ENCODE data around the gene HMGB2. TPM values are rescaled to one million over a fixed set of nuclear protein-coding genes. Genes with fewer than 3 reads are reported as not detected.

The HMGB2 gene
- total RNA-seq, 1 donor: 30.4 TPM

GRCh38 chr4:173370477-173371291, 36.5 kb upstream of the HMGB2 start, which contains the start of gene SAP30:
TSS of gene SAP30 (plus strand) at chr4:173370954. CDS start at chr4:173371183, 229 bp downstream.
- peak within 1 kb of the TSS; percentile 92 for H2AFZ ChIP-seq (ENCODE audit: low read length)
- DNase-seq (ENCODE audit: insufficient read length, low spot score, missing footprints): peak; percentile 98
- H3K36me3 ChIP-seq (ENCODE audit: insufficient read depth, low read length): peaks cover 1% of the 10 kb centered on the region
- H3K9me3 ChIP-seq (ENCODE audit: low read depth, low read length): no peaks in the 10 kb centered on the region
- peak within 1 kb of the TSS; percentile 81 for H3K4me3 ChIP-seq (ENCODE audit: insufficient read depth, low read length)
- peak within 1 kb of the TSS; percentile 90 for H3K27ac ChIP-seq (ENCODE audit: low read depth, low read length)
- TF ChIP-seq CTCF (IDR thresholded peaks at IDR 0.05; ENCODE audit: extremely low read depth, low read depth, low read length): no peak
- peaks cover 38% of the 10 kb centered on the region for H3K79me2 ChIP-seq (ENCODE audit: insufficient read depth, low read length)
- H4K20me1 ChIP-seq (ENCODE audit: insufficient read depth, low read length): peaks cover 4% of the 10 kb centered on the region
- no peaks in the 10 kb centered on the region for H3K27me3 ChIP-seq (ENCODE audit: insufficient read depth, low read length)
- H3K4me1 ChIP-seq (ENCODE audit: insufficient read depth, low read length): peaks cover 12% of the 10 kb centered on the region
- peak within 1 kb of the TSS; percentile 100 for H3K4me2 ChIP-seq (ENCODE audit: insufficient read depth, low read length)

DNA sequence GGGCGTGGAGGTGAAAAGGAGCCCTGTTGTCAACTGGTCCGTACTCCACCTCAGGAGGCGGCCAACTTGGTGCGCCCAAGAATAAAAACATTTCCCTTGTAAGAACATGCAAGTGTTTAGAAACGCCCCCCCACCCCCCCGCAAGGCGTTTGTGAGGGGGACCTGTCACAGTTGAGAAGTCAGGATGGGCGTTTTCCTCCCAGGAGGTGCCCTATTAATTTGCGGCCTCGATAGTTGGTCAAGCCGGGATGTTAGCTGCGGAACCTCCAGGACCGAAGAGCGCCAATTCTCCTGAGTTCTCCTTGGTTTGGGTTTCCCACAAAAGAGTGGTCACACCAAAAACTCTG, 35.9 kb upstream of the HMGB2 start:
- Histone ChIP-seq H3K36me3 (ENCODE audit: insufficient read depth, low read length) (no peaks in the 10 kb centered on the region), H3K4me1 (ENCODE audit: insufficient read depth, low read length) (peaks cover 12% of the 10 kb centered on the region), H3K9me3 (ENCODE audit: low read depth, low read length) (no peaks in the 10 kb centered on the region), H3K79me2 (ENCODE audit: insufficient read depth, low read length) (peaks cover 34% of the 10 kb centered on the region), H3K4me3 (ENCODE audit: insufficient read depth, low read length) (peak overlapping the region; percentile 81), H3K27ac (ENCODE audit: low read depth, low read length) (peak overlapping the region; percentile 90), H2AFZ (ENCODE audit: low read length) (peak overlapping the region; percentile 88), H4K20me1 (ENCODE audit: insufficient read depth, low read length) (peaks cover 4% of the 10 kb centered on the region), H3K4me2 (ENCODE audit: insufficient read depth, low read length) (peak overlapping the region; percentile 100), H3K27me3 (ENCODE audit: insufficient read depth, low read length) (no peaks in the 10 kb centered on the region)
- peak; percentile 80 for DNase-seq (ENCODE audit: insufficient read length, low spot score, missing footprints)
- TF ChIP-seq CTCF (IDR thresholded peaks at IDR 0.05; ENCODE audit: extremely low read depth, low read depth, low read length): no peak

GRCh38 chr4:173367946-173368345, 33.8 kb upstream of the HMGB2 start:
- Histone ChIP-seq H3K4me2 (ENCODE audit: insufficient read depth, low read length) (peak overlapping the region; percentile 48), H3K4me1 (ENCODE audit: insufficient read depth, low read length) (peaks cover 6% of the 10 kb centered on the region), H2AFZ (ENCODE audit: low read length) (peak overlapping the region; percentile 78), H3K27ac (ENCODE audit: low read depth, low read length) (no peak overlapping the region), H3K9me3 (ENCODE audit: low read depth, low read length) (no peaks in the 10 kb centered on the region), H3K27me3 (ENCODE audit: insufficient read depth, low read length) (no peaks in the 10 kb centered on the region), H3K79me2 (ENCODE audit: insufficient read depth, low read length) (peaks cover 17% of the 10 kb centered on the region), H3K4me3 (ENCODE audit: insufficient read depth, low read length) (no peak overlapping the region), H3K36me3 (ENCODE audit: insufficient read depth, low read length) (no peaks in the 10 kb centered on the region), H4K20me1 (ENCODE audit: insufficient read depth, low read length) (no peaks in the 10 kb centered on the region)
- no peak for TF ChIP-seq CTCF (IDR thresholded peaks at IDR 0.05; ENCODE audit: extremely low read depth, low read depth, low read length)
- peak; percentile 83 for DNase-seq (ENCODE audit: insufficient read length, low spot score, missing footprints)

DNA sequence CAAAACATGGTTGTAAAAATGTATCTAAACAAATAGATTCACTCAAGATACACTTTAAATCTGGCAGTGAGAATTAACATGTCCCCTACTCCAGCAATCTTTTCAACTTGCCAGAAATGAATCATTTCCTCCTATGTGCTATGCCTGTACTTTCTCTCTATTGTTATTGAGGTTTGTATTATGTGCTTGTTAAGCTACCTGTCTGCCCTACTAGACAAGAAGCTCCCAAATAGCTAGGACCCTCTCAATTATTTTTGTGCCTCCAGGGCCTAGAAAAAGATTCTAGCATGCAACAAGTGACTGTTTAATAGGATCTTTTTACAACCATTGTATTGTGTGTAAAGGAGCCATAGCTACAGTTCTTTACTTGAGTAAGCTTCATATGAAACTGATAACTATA, 33.1 kb upstream of the HMGB2 start:
- Histone ChIP-seq H3K36me3 (ENCODE audit: insufficient read depth, low read length) (no peaks in the 10 kb centered on the region), H3K27ac (ENCODE audit: low read depth, low read length) (no peak overlapping the region), H3K4me2 (ENCODE audit: insufficient read depth, low read length) (no peak overlapping the region), H2AFZ (ENCODE audit: low read length) (peak overlapping the region; percentile 7), H3K79me2 (ENCODE audit: insufficient read depth, low read length) (peaks cover 11% of the 10 kb centered on the region), H3K4me3 (ENCODE audit: insufficient read depth, low read length) (no peak overlapping the region), H3K4me1 (ENCODE audit: insufficient read depth, low read length) (peaks cover 6% of the 10 kb centered on the region), H3K27me3 (ENCODE audit: insufficient read depth, low read length) (no peaks in the 10 kb centered on the region), H4K20me1 (ENCODE audit: insufficient read depth, low read length) (no peaks in the 10 kb centered on the region), H3K9me3 (ENCODE audit: low read depth, low read length) (no peaks in the 10 kb centered on the region)
- no peak for TF ChIP-seq CTCF (IDR thresholded peaks at IDR 0.05; ENCODE audit: extremely low read depth, low read depth, low read length)
- DNase-seq (ENCODE audit: insufficient read length, low spot score, missing footprints): peak; percentile 23

All from osteoblast (primary cell).